NCI-H774 (cell line): Measurements from ENCODE around the gene ZNF688.
A peak's percentile ranks its signal among the peaks of the same experiment; 100 is the strongest.
"Not testable (repeated sequence)": the region's sequence is repeated elsewhere in the genome, so short reads cannot be mapped to it uniquely, and the experiment has no call there.

Experiments used
- DNase-seq: peaks from one replicate; lab custom pipeline; 2025; lab: John Stamatoyannopoulos, UW

The ZNF688 gene

GRCh38 chr16:30571445-30572322 lies at the start of gene ZNF688:
TSS of gene ZNF688 (minus strand) at chr16:30571714. CDS start at chr16:30571629, 85 bp downstream.
- DNase-seq: peak; percentile 83

- no peak for DNase-seq
These were observed 48.7 kb upstream of the ZNF688 start for GRCh38 chr16:30620169-30620568.

GRCh38 chr16:30619638-30620037 lies 48.1 kb upstream of the ZNF688 start:
- DNase-seq: no peak

GRCh38 chr16:30619202-30619601 lies 47.7 kb upstream of the ZNF688 start:
- no peak for DNase-seq

- DNase-seq: peak; percentile 51
These were observed 44.0 kb upstream of the ZNF688 start for GRCh38 chr16:30615358-30616091.

GRCh38 chr16:30609926-30610839 lies 38.7 kb upstream of the ZNF688 start, which contains the start of gene ZNF689:
TSS of gene ZNF689 (minus strand) at chr16:30610389. CDS start at chr16:30610041, 348 bp downstream.
- DNase-seq: peak; percentile 96

- DNase-seq: peak; percentile 21
These were observed 37.8 kb upstream of the ZNF688 start for GRCh38 chr16:30609002-30609925.

GRCh38 chr16:30606004-30606403 lies 34.5 kb upstream of the ZNF688 start:
- no peak for DNase-seq

- DNase-seq: no peak
These were observed 33.6 kb upstream of the ZNF688 start for GRCh38 chr16:30605158-30605557.

GRCh38 chr16:30604316-30604947 lies 32.9 kb upstream of the ZNF688 start:
- DNase-seq: no peak

- DNase-seq: no peak
These were observed 32.4 kb upstream of the ZNF688 start for GRCh38 chr16:30603945-30604315.

GRCh38 chr16:30602616-30603277 lies 31.2 kb upstream of the ZNF688 start:
- no peak for DNase-seq

GRCh38 chr16:30601966-30602365 lies 30.5 kb upstream of the ZNF688 start:
- DNase-seq: no peak

- DNase-seq: no peak
These were observed 29.4 kb upstream of the ZNF688 start for GRCh38 chr16:30600929-30601328.

- peak; percentile 21 for DNase-seq
These were observed 28.7 kb upstream of the ZNF688 start for GRCh38 chr16:30600215-30600614.

GRCh38 chr16:30592871-30593270 lies 21.4 kb upstream of the ZNF688 start:
- no peak for DNase-seq

GRCh38 chr16:30590869-30591268 lies 19.4 kb upstream of the ZNF688 start:
- DNase-seq: not testable (repeated sequence)

GRCh38 chr16:30589582-30589981 lies 18.1 kb upstream of the ZNF688 start:
- not testable (repeated sequence) for DNase-seq

GRCh38 chr16:30588651-30589050 lies 17.1 kb upstream of the ZNF688 start:
- no peak for DNase-seq
